H1 (cell line): Measurements from ENCODE around the gene NAA20. TPM values are rescaled to one million over a fixed set of nuclear protein-coding genes. Genes with fewer than 3 reads are reported as not detected.

ENCODE experiments used
- CTCF ChIA-PET: fragments of 300-600 bp; sonication (Branson Sonifier 250); formaldehyde crosslinking; loops from one replicate; lab custom pipeline; 2021; ENCODE audit not compliant: partially characterized antibody; lab: Charles Lee
- POLR2A ChIA-PET: fragments of 300-600 bp; sonication (Branson Sonifier 250); formaldehyde crosslinking; loops from one replicate; lab custom pipeline; 2021; ENCODE audit warnings: inconsistent platforms; ENCODE audit not compliant: partially characterized antibody; lab: Charles Lee
- DNase-seq, 2 experiments: peaks; one replicate each; pipeline versions ENCODE4 v3.0.0 to v3.0.0-alpha.2; 2010 to 2022; ENCODE audit warnings: low spot score in 2 of 2, low read depth in 1 of 2, mixed read lengths in 1 of 2
- FAIRE-seq: peaks from 2 replicates; lab custom pipeline; 2011; peaks lifted over from hg19 to GRCh38; lab: Jason Lieb, UNC
- H2AFZ ChIP-seq: 2 replicates; pipeline ENCODE4 v1.8.1; 2012; ENCODE audit warnings: low read length, inconsistent platforms
- H2AK5ac ChIP-seq: 2 replicates; pipeline ENCODE4 v1.6.1; 2013; ENCODE audit warnings: low read depth, low read length
- H2BK120ac ChIP-seq: replicated peaks from 2 replicates; pipeline ENCODE3; 2013; ENCODE audit warnings: low read depth, low read length, inconsistent platforms
- H2BK12ac ChIP-seq: 2 replicates; pipeline ENCODE4 v1.6.1; 2013; ENCODE audit warnings: low read depth, low read length
- H2BK15ac ChIP-seq: 2 replicates; pipeline ENCODE4 v1.6.1; 2013; ENCODE audit warnings: low read length
- H2BK20ac ChIP-seq: 2 replicates; pipeline ENCODE4 v1.6.1; 2013; ENCODE audit warnings: low read length
- H2BK5ac ChIP-seq: 2 replicates; pipeline ENCODE4 v1.6.1; 2013; ENCODE audit warnings: low read depth, low read length
- H3K14ac ChIP-seq: 2 replicates; pipeline ENCODE4 v1.6.1; 2013; ENCODE audit warnings: inconsistent platforms; ENCODE audit not compliant: insufficient read length
- H3K18ac ChIP-seq: 2 replicates; pipeline ENCODE4 v1.6.1; 2013; ENCODE audit warnings: low read length; ENCODE audit errors: extremely low read depth
- H3K23ac ChIP-seq: 2 replicates; pipeline ENCODE4 v1.6.1; 2013; ENCODE audit warnings: inconsistent platforms; ENCODE audit not compliant: insufficient read length
- H3K23me2 ChIP-seq: 2 replicates; pipeline ENCODE4 v1.6.1; 2013; ENCODE audit warnings: low read depth, low read length
- H3K27ac ChIP-seq: 2 replicates; pipeline ENCODE4 v1.6.1; 2011; ENCODE audit warnings: low read depth, low read length, inconsistent platforms
- H3K27me3 ChIP-seq, 4 experiments: replicated peaks in 1 of 4; 1 replicate in 1 of 4; 2 replicates in 3 of 4; pipeline versions ENCODE4 v1.6.1 to v1.8.1; 2011 to 2013; ENCODE audit warnings: low read length in 3 of 4, mild to moderate bottlenecking in 3 of 4, inconsistent platforms in 2 of 4, mixed read lengths in 2 of 4, moderate library complexity in 1 of 4; ENCODE audit not compliant: control insufficient read depth in 3 of 4, insufficient read depth in 3 of 4; ENCODE audit errors: extremely low read depth in 1 of 4
- H3K36me3 ChIP-seq, 4 experiments: 2 replicates each; pipeline versions ENCODE4 v1.6.1 to v1.8.1; 2011 to 2013; ENCODE audit warnings: mild to moderate bottlenecking in 4 of 4, low read length in 3 of 4, moderate library complexity in 2 of 4, control low read depth in 1 of 4, inconsistent platforms in 1 of 4; ENCODE audit not compliant: insufficient read depth in 4 of 4, control insufficient read depth in 2 of 4
- H3K4ac ChIP-seq: replicated peaks from 2 replicates; pipeline ENCODE3; 2013; ENCODE audit warnings: low read length, low read depth, mixed read lengths, inconsistent platforms; ENCODE audit not compliant: insufficient read length
- H3K4me1 ChIP-seq, 4 experiments: replicated peaks in 1 of 4; 1 replicate in 1 of 4; 2 replicates in 3 of 4; pipeline versions ENCODE4 v1.6.1 to v1.8.1; 2011 to 2013; ENCODE audit warnings: low read length in 3 of 4, inconsistent platforms in 2 of 4, mixed read lengths in 1 of 4; ENCODE audit not compliant: insufficient read depth in 4 of 4, control insufficient read depth in 3 of 4
- H3K4me2 ChIP-seq, 2 experiments: 2 replicates each; pipeline versions ENCODE4 v1.6.1 to v1.8.1; 2011 to 2013; ENCODE audit warnings: low read depth in 2 of 2, low read length in 2 of 2, control low read depth in 1 of 2, inconsistent platforms in 1 of 2, mild to moderate bottlenecking in 1 of 2; ENCODE audit not compliant: insufficient read depth in 1 of 2
- H3K4me3 ChIP-seq, 4 experiments: fragments of 200-600, 300-600 bp in 1 of 4; sonication (generic), shearing (Covaris generic), sonication (Bioruptor Twin) in 1 of 4; 2 replicates each; pipeline versions ENCODE4 v1.5.1 to v1.8.1; 2011 to 2016; ENCODE audit warnings: low read length in 4 of 4, low read depth in 3 of 4, control low read depth in 2 of 4, inconsistent platforms in 2 of 4, mild to moderate bottlenecking in 2 of 4, mixed read lengths in 1 of 4, moderate library complexity in 1 of 4; ENCODE audit not compliant: insufficient read depth in 2 of 4; ENCODE audit errors: extremely low read depth in 1 of 4
- H3K56ac ChIP-seq: replicated peaks from 2 replicates; pipeline ENCODE3; 2013; ENCODE audit warnings: low read depth, mild to moderate bottlenecking, mixed read lengths, low read length, inconsistent platforms; ENCODE audit not compliant: insufficient read length
- H3K79me1 ChIP-seq: 2 replicates; pipeline ENCODE4 v1.6.1; 2013; ENCODE audit warnings: low read depth, low read length, control low read depth
- H3K79me2 ChIP-seq, 2 experiments: 2 replicates each; pipeline versions ENCODE4 v1.6.1 to v1.8.1; 2012 to 2013; ENCODE audit warnings: low read length in 2 of 2, mild to moderate bottlenecking in 2 of 2, inconsistent platforms in 1 of 2; ENCODE audit not compliant: insufficient read depth in 2 of 2, control insufficient read depth in 1 of 2
- H3K9ac ChIP-seq, 4 experiments: replicated peaks in 1 of 4; 1 replicate in 1 of 4; 2 replicates in 3 of 4; pipeline versions ENCODE4 v1.6.1 to v1.8.1; 2011 to 2013; ENCODE audit warnings: low read depth in 3 of 4, low read length in 3 of 4, control low read depth in 2 of 4, mild to moderate bottlenecking in 2 of 4, moderate library complexity in 2 of 4, inconsistent platforms in 1 of 4; ENCODE audit errors: extremely low read depth in 1 of 4
- H3K9me3 ChIP-seq, 2 experiments: 2 replicates each; pipeline versions ENCODE4 v1.6.1 to v1.8.1; 2012 to 2013; ENCODE audit warnings: mild to moderate bottlenecking in 2 of 2, moderate library complexity in 2 of 2, control low read depth in 1 of 2, inconsistent platforms in 1 of 2, low read depth in 1 of 2, low read length in 1 of 2, mixed read lengths in 1 of 2; ENCODE audit not compliant: insufficient read depth in 2 of 2
- H4K20me1 ChIP-seq, 2 experiments: replicated peaks in 1 of 2; 2 replicates each; pipeline versions ENCODE3 to v1.8.1; 2011 to 2013; ENCODE audit warnings: inconsistent platforms in 2 of 2, low read length in 2 of 2, mild to moderate bottlenecking in 1 of 2; ENCODE audit not compliant: insufficient read depth in 2 of 2, control insufficient read depth in 1 of 2
- H4K5ac ChIP-seq: 2 replicates; pipeline ENCODE4 v1.6.1; 2013; ENCODE audit warnings: low read length, low read depth, mixed read lengths, inconsistent platforms; ENCODE audit not compliant: insufficient read length
- H4K8ac ChIP-seq: 2 replicates; pipeline ENCODE4 v1.8.0; 2013; ENCODE audit warnings: mild to moderate bottlenecking, moderate library complexity, low read length, inconsistent platforms; ENCODE audit not compliant: insufficient read depth; ENCODE audit errors: extremely low read depth
- H4K91ac ChIP-seq: replicated peaks from 2 replicates; pipeline ENCODE3; 2013; ENCODE audit warnings: low read length, mixed read lengths, inconsistent platforms; ENCODE audit not compliant: insufficient read length
- CTBP2 ChIP-seq: IDR thresholded peaks from 2 replicates; pipeline ENCODE4 v1.7.0; 2011; ENCODE audit warnings: borderline replicate concordance, mild to moderate bottlenecking, moderate library complexity, mixed read lengths, low read length; ENCODE audit not compliant: insufficient read depth, insufficient read length
- E2F6 ChIP-seq: IDR thresholded peaks from 2 replicates; pipeline ENCODE4 v1.6.1; 2012; ENCODE audit warnings: inconsistent platforms
- HDAC6 ChIP-seq: IDR thresholded peaks from one replicate; pipeline ENCODE4 v1.7.1; 2012; ENCODE audit warnings: low read depth, mild to moderate bottlenecking, inconsistent platforms, low read length, moderate library complexity
- MAFK ChIP-seq: IDR thresholded peaks from 2 replicates; pipeline ENCODE4 v1.6.1; 2012; ENCODE audit warnings: low read depth, mild to moderate bottlenecking, improper control_type of control experiment, low read length
- SIN3A ChIP-seq, 2 experiments: IDR thresholded peaks in 1 of 2; conservative IDR thresholded peaks in 1 of 2; 2 replicates each; pipeline ENCODE4 v1.6.1; 2011 to 2012; ENCODE audit warnings: low read length in 2 of 2, improper control_type of control experiment in 1 of 2, low read depth in 1 of 2, mild to moderate bottlenecking in 1 of 2
- SP4 ChIP-seq: IDR thresholded peaks from 2 replicates; pipeline ENCODE4 v1.6.1; 2012; ENCODE audit warnings: low read length, inconsistent platforms
- SUZ12 ChIP-seq: fragments of 200-600 bp; sonication (generic); IDR thresholded peaks from 2 replicates; pipeline ENCODE4 v1.6.1; 2012; ENCODE audit warnings: mild to moderate bottlenecking, inconsistent platforms, low read length, moderate library complexity, mixed read lengths
- TBP ChIP-seq: IDR thresholded peaks from 2 replicates; pipeline ENCODE4 v1.6.1; 2011; ENCODE audit warnings: low read depth, low read length, improper control_type of control experiment
- USF2 ChIP-seq: IDR thresholded peaks from 2 replicates; pipeline ENCODE4 v1.6.1; 2011; ENCODE audit warnings: low read length, improper control_type of control experiment
- YY1 ChIP-seq: IDR thresholded peaks from 2 replicates; pipeline ENCODE4 v1.6.1; 2011; ENCODE audit warnings: low read depth, mild to moderate bottlenecking, low read length
- ZNF274 ChIP-seq: IDR thresholded peaks from 2 replicates; pipeline ENCODE4 v1.7.0; 2012; ENCODE audit warnings: low read length, borderline replicate concordance; ENCODE audit errors: extremely low read depth
- WGBS, 2 experiments: shearing (Covaris generic) in 1 of 2; methylation state at CpG; one replicate each; pipeline versions ENCODE4 v1.1.6 to v1.1.7; 2013 to 2015; ENCODE audit warnings: low lambda C conversion rate in 2 of 2, mixed read lengths in 2 of 2, inconsistent platforms in 1 of 2, low coverage in 1 of 2, missing lambda C conversion rate in 1 of 2; ENCODE audit not compliant: insufficient replicate concordance in 2 of 2, insufficient coverage in 1 of 2, insufficient read length in 1 of 2; ENCODE audit errors: extremely low coverage in 1 of 2, missing lambda C conversion rate in 1 of 2; 5-methylcytosine and 5-hydroxymethylcytosine counted together
- polyA plus RNA-seq, 7 experiments: library from polyadenylated mRNA; depleted of rRNA in 3 of 7; stranded (reverse) in 5 of 7; unstranded in 2 of 7; fragments of >200 nt in 5 of 7; fragments of 200-250 nt in 2 of 7; gene quantifications; 1 replicate in 5 of 7; 2 replicates in 1 of 7; 4 replicates in 1 of 7; pipeline versions ENCODE4 v1.2.1 to v1.2.3, GENCODE V29; 2011 to 2013; ENCODE audit warnings: missing spikeins in 2 of 7, mixed read lengths in 2 of 7
- total RNA-seq: library from RNA; stranded (reverse); fragmentation: NEBNext Ultra II Directional; extraction: Animal tissue kit (Norgen Biotek cat#: 25700); gene quantifications from 2 replicates; pipeline ENCODE4 v1.2.1, GENCODE V29; 2021

Gene NAA20
- total and polyA plus RNA-seq, 2 of the 8 experiments (the other 6 are each of a cell fraction or from before 2014, with no cell fraction given): 21.9 to 41.1 TPM

GRCh38 chr20:19968466-19969073, 48.6 kb upstream of the NAA20 start:
- H3K4me3 ChIP-seq: no peak overlapping the region
- FAIRE-seq: no peak
- no peak overlapping the region for H2AK5ac ChIP-seq
- no peak overlapping the region for H3K4me2 ChIP-seq
- no peaks in the 10 kb centered on the region for H3K23me2 ChIP-seq
- no peak overlapping the region for H2BK120ac ChIP-seq
- no peak overlapping the region for H4K91ac ChIP-seq
- CTCF ChIA-PET: interaction anchor here (0.8 to 1.7 kb wide), 3 partner anchors 9 to 140 kb away, joined by 3 to 4 read pairs (median 3); no protein-coding TSS in a partner anchor
- H3K23ac ChIP-seq: no peak overlapping the region
- H3K56ac ChIP-seq: no peak overlapping the region
- H2BK5ac ChIP-seq: no peak overlapping the region
- POLR2A ChIA-PET: no interaction called here
- no peaks in the 10 kb centered on the region for H3K9me3 ChIP-seq
- 82% methylated on average over 4 of the region's 4 CpGs; no CpG with 5 or more reads in 1 of the 2 experiments for WGBS, 2 experiments
- no peak overlapping the region for H4K5ac ChIP-seq
- H4K8ac ChIP-seq: no peak overlapping the region
- no peak for DNase-seq
- H3K36me3 ChIP-seq: no peaks in the 10 kb centered on the region
- H3K79me1 ChIP-seq: no peaks in the 10 kb centered on the region
- H3K79me2 ChIP-seq: no peaks in the 10 kb centered on the region
- H3K4ac ChIP-seq: no peak overlapping the region
- no peak overlapping the region for H3K14ac ChIP-seq
- H2AFZ ChIP-seq: no peak overlapping the region
- H3K27ac ChIP-seq: no peak overlapping the region
- peaks cover 0 to 1% (median 0%) of the 10 kb centered on the region in 4 experiments; a peak in 1 of 7 replicates for H3K27me3 ChIP-seq
- H3K4me1 ChIP-seq: peaks cover 0 to 6% (median 0%) of the 10 kb centered on the region in 4 experiments; a peak in 1 of 7 replicates
- no peak overlapping the region for H3K9ac ChIP-seq
- no peak overlapping the region for H2BK12ac ChIP-seq
- H2BK20ac ChIP-seq: no peak overlapping the region
- no peak overlapping the region; the same call in 1 of the 2 replicates for H3K18ac ChIP-seq
- no peaks in the 10 kb centered on the region for H4K20me1 ChIP-seq
- H2BK15ac ChIP-seq: no peak overlapping the region
- TF ChIP-seq TBP (no peak), SP4 (no peak), ZNF274 (no peak), SUZ12 (no peak), MAFK (no peak), SIN3A (conservative IDR thresholded peaks at IDR 0.05 in 1 of 2, IDR thresholded peaks at IDR 0.05 in 1 of 2; ENCODE audit: low read depth in 1 of 2, low read length in 2 of 2) (no peak), HDAC6 (no peak), YY1 (no peak), USF2 (no peak), E2F6 (no peak), CTBP2 (no peak)
